HCT116 (cell line): ENCODE results near the gene TLE4. TPM values are rescaled to one million over a fixed set of nuclear protein-coding genes. Genes with fewer than 3 reads are reported as not detected.

Source experiments
- ATAC-seq: fragments of 200-7000 bp; cut with Tn5 transposase; 2 replicates; pipeline ENCODE4 v1.9.1; 2020; ENCODE audit warnings: mild to moderate bottlenecking, moderate library complexity
- BruUV-seq: library from RNA; stranded (reverse); fragments of 400-500 nt; replicated peaks from 2 replicates; lab custom pipeline; 2021; lab: Mats Ljungman, UMichigan
- CTCF ChIA-PET: fragments of 300-600 bp; sonication (Branson Sonifier 250); formaldehyde crosslinking; loops from one replicate; lab custom pipeline; 2021; ENCODE audit warnings: antibody characterized with exemption; lab: Charles Lee
- POLR2A ChIA-PET: fragments of 300-600, 350-600 bp; sonication (Branson Sonifier 250); formaldehyde crosslinking; loops from one replicate; lab custom pipeline; 2021; ENCODE audit warnings: antibody characterized with exemption; lab: Charles Lee
- RAD21 ChIA-PET, 2 experiments: fragments of 300-600 bp; sonication (Branson Sonifier 250); formaldehyde crosslinking; loops; one replicate each; lab custom pipeline; 2023; ENCODE audit warnings: low total read pairs in 2 of 2; ENCODE audit not compliant: uncharacterized antibody in 2 of 2, unreplicated experiment in 2 of 2, low non-redundant PET in 1 of 2; lab: Charles Lee
- DNase-seq: peaks from one replicate; pipeline ENCODE4 v3.0.0-alpha.2; 2010; ENCODE audit warnings: low read depth, low spot score
- H2AFZ ChIP-seq: fragments of 200-600 bp; shearing (Covaris generic), sonication (generic); 2 replicates; pipeline ENCODE4 v1.6.1; 2017; ENCODE audit warnings: low read depth, mixed run types, mixed read lengths, antibody characterized with exemption, low read length; ENCODE audit not compliant: poor library complexity, severe bottlenecking
- H3K27ac ChIP-seq: 2 replicates; pipeline ENCODE4 v1.5.1; 2012; ENCODE audit warnings: low read depth, low read length
- H3K27me3 ChIP-seq: fragments of 200-600 bp; sonication (generic); 2 replicates; pipeline ENCODE4 v1.6.1; 2016; ENCODE audit warnings: mixed run types, low read length, mixed read lengths; ENCODE audit not compliant: insufficient read depth
- H3K36me3 ChIP-seq, 2 experiments: fragments of 200-500 bp in 1 of 2; fragments of 200-600 bp in 1 of 2; sonication (Bioruptor generic) in 1 of 2; sonication (generic) in 1 of 2; 2 replicates each; pipeline versions ENCODE4 v1.5.1 to v1.6.1; 2014 to 2016; ENCODE audit warnings: low read length in 2 of 2, inconsistent platforms in 1 of 2, mixed read lengths in 1 of 2, mixed run types in 1 of 2; ENCODE audit not compliant: insufficient read depth in 2 of 2, control insufficient read depth in 1 of 2
- H3K4me1 ChIP-seq, 2 experiments: fragments of 200-600 bp in 1 of 2; sonication (generic) in 1 of 2; 2 replicates each; pipeline versions ENCODE4 v1.5.1 to v1.6.1; 2012 to 2017; ENCODE audit warnings: low read length in 2 of 2, inconsistent platforms in 1 of 2, mild to moderate bottlenecking in 1 of 2, mixed read lengths in 1 of 2, mixed run types in 1 of 2, moderate library complexity in 1 of 2; ENCODE audit not compliant: insufficient read depth in 2 of 2, control insufficient read depth in 1 of 2
- H3K4me2 ChIP-seq: fragments of 200-600 bp; sonication (generic); 2 replicates; pipeline ENCODE4 v1.6.1; 2017; ENCODE audit warnings: mixed run types, low read length, mixed read lengths
- H3K4me3 ChIP-seq, 2 experiments: fragments of 200-600 bp in 1 of 2; sonication (generic) in 1 of 2; replicated peaks in 1 of 2; 2 replicates each; pipeline ENCODE4 v1.5.1; 2011 to 2016; ENCODE audit warnings: low read length in 2 of 2, control low read depth in 1 of 2, low read depth in 1 of 2, mild to moderate bottlenecking in 1 of 2, mixed read lengths in 1 of 2, mixed run types in 1 of 2
- H3K79me2 ChIP-seq: fragments of 200-600 bp; sonication (generic); 2 replicates; pipeline ENCODE4 v1.6.1; 2017; ENCODE audit warnings: mild to moderate bottlenecking, mixed run types, low read length, moderate library complexity, mixed read lengths; ENCODE audit not compliant: insufficient read depth
- H3K9ac ChIP-seq: fragments of 200-600 bp; sonication (generic); 2 replicates; pipeline ENCODE4 v1.6.1; 2016; ENCODE audit warnings: low read length, mixed read lengths
- H3K9me2 ChIP-seq: fragments of 200-600 bp; sonication (generic), shearing (Covaris generic); 2 replicates; pipeline ENCODE4 v1.6.1; 2017; ENCODE audit warnings: mixed run types, mild to moderate bottlenecking, moderate library complexity; ENCODE audit not compliant: insufficient read depth
- H3K9me3 ChIP-seq, 2 experiments: fragments of 200-500 bp in 1 of 2; fragments of 200-600 bp in 1 of 2; sonication (Bioruptor generic) in 1 of 2; sonication (generic) in 1 of 2; 2 replicates each; pipeline ENCODE4 v1.6.1; 2014 to 2017; ENCODE audit warnings: low read length in 2 of 2, mixed read lengths in 2 of 2, inconsistent platforms in 1 of 2, low read depth in 1 of 2, mild to moderate bottlenecking in 1 of 2, mixed run types in 1 of 2, moderate library complexity in 1 of 2; ENCODE audit not compliant: control insufficient read depth in 1 of 2, insufficient read depth in 1 of 2
- H4K20me1 ChIP-seq: fragments of 200-600 bp; sonication (generic), shearing (Covaris generic); 2 replicates; pipeline ENCODE4 v1.6.1; 2017; ENCODE audit warnings: mixed run types, mild to moderate bottlenecking, moderate library complexity; ENCODE audit not compliant: insufficient read depth
- CBX3 ChIP-seq: IDR thresholded peaks from 2 replicates; pipeline ENCODE4 v1.6.1; 2012; ENCODE audit warnings: low read depth
- CEBPB ChIP-seq: IDR thresholded peaks from 2 replicates; pipeline ENCODE4 v1.6.1; 2012; ENCODE audit warnings: low read depth
- ELF1 ChIP-seq: IDR thresholded peaks from 2 replicates; pipeline ENCODE4 v1.6.1; 2012; ENCODE audit warnings: low read depth, borderline replicate concordance
- POLR2A ChIP-seq: IDR thresholded peaks from 2 replicates; pipeline ENCODE4 v1.7.0; 2011; ENCODE audit warnings: borderline replicate concordance; ENCODE audit not compliant: insufficient read depth, insufficient read length; ENCODE audit errors: extremely low read depth
- RAD21 ChIP-seq: IDR thresholded peaks from 2 replicates; pipeline ENCODE4 v1.6.1; 2012; ENCODE audit warnings: low read depth, mild to moderate bottlenecking
- SP1 ChIP-seq: IDR thresholded peaks from 2 replicates; pipeline ENCODE4 v1.6.1; 2012; ENCODE audit warnings: low read depth
- SRF ChIP-seq: IDR thresholded peaks from 2 replicates; pipeline ENCODE4 v1.6.1; 2012; ENCODE audit warnings: low read depth
- TCF7L2 ChIP-seq: IDR thresholded peaks from 2 replicates; pipeline ENCODE4 v1.7.0; 2011; ENCODE audit warnings: borderline replicate concordance, inconsistent platforms; ENCODE audit not compliant: insufficient read depth, insufficient read length; ENCODE audit errors: extremely low read depth
- YY1 ChIP-seq: IDR thresholded peaks from 2 replicates; pipeline ENCODE4 v1.6.1; 2011; ENCODE audit warnings: low read length, low read depth, moderate library complexity, mild to moderate bottlenecking; ENCODE audit not compliant: insufficient replicate concordance; ENCODE audit errors: extremely low read depth
- ZFX ChIP-seq: fragments of 450-650 bp; IDR thresholded peaks from 2 replicates; pipeline ENCODE4 v1.6.1; 2017
- intact Hi-C: fragments of 100-400 bp; cut with micrococcal nuclease; formaldehyde crosslinking; loops from 2 replicates; pipeline ENCODE4 v1.10.0; 2022
- total RNA-seq: library from RNA; stranded (reverse); gene quantifications from one replicate; pipeline ENCODE4 v1.2.1, GENCODE V29; 2021; ENCODE audit not compliant: unreplicated experiment
- TF ChIP-seq, protein P1 (sequence below): IDR thresholded peaks from 2 replicates; pipeline ENCODE4 v1.6.1; 2012; ENCODE audit warnings: low read depth
- TF ChIP-seq, protein P2 (sequence below): IDR thresholded peaks from 2 replicates; pipeline ENCODE4 v1.6.1; 2011; ENCODE audit warnings: mild to moderate bottlenecking, low read length, moderate library complexity; ENCODE audit not compliant: insufficient replicate concordance; ENCODE audit errors: extremely low read depth
- TF ChIP-seq, protein P3 (sequence below), 3 experiments: fragments of 200-600 bp in 1 of 3; sonication (generic) in 1 of 3; IDR thresholded peaks in 2 of 3; conservative IDR thresholded peaks in 1 of 3; 2 replicates each; pipeline ENCODE4 v1.5.1; 2012 to 2017; ENCODE audit warnings: low read depth in 2 of 3, low read length in 2 of 3, antibody characterized with exemption in 1 of 3, borderline replicate concordance in 1 of 3, control low read depth in 1 of 3, mild to moderate bottlenecking in 1 of 3, mixed read lengths in 1 of 3, mixed run types in 1 of 3, moderate library complexity in 1 of 3; ENCODE audit not compliant: insufficient read depth in 1 of 3

TLE4 gene
- total RNA-seq, 1 experiment from 2014 or later, result 0.39 TPM

DNA sequence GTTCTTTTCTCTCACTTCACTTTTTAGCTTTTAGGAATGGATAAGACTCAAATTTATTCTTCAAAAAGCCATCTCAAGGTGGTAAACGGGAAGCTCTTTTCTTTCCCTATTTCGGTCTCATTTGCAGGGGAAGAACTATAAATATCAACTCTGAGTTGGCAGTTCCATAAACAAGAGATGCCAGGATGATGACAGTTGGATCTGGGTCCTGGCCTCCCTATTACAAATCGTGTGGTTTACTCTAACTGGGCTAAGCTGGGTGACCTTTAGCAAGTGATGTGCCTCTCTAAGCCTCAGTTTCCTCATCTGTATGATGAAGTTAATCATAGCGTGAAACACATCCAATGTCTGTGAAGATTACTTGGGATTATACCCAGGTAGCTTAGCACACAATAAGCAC, 44.2 kb downstream of the TLE4 start:
- H3K79me2 ChIP-seq, result no peaks in the 10 kb centered on the region
- no TSS peak for BruUV-seq
- ChIA-PET POLR2A (no interaction called here), CTCF (no interaction called here), RAD21 (no interaction called here)
- TF ChIP-seq SRF (no peak), RAD21 (no peak)
- no peaks in the 10 kb centered on the region for H3K27me3 ChIP-seq
- H3K4me1 ChIP-seq, result no peaks in the 10 kb centered on the region
- ATAC-seq, result no peak
- H3K9ac ChIP-seq, result no peak overlapping the region
- H3K9me2 ChIP-seq, result no peaks in the 10 kb centered on the region
- H3K27ac ChIP-seq, result no peak overlapping the region
- H2AFZ ChIP-seq, result no peak overlapping the region
- no peaks in the 10 kb centered on the region for H3K36me3 ChIP-seq
- no peak for DNase-seq
- intact Hi-C loops, result no loop called here
- peaks cover 3 to 24% of the 10 kb centered on the region in 2 experiments; a peak in 2 of 4 replicates for H3K9me3 ChIP-seq
- H4K20me1 ChIP-seq, result no peaks in the 10 kb centered on the region
- no peak overlapping the region for H3K4me2 ChIP-seq
- H3K4me3 ChIP-seq, result no peak overlapping the region

DNA sequence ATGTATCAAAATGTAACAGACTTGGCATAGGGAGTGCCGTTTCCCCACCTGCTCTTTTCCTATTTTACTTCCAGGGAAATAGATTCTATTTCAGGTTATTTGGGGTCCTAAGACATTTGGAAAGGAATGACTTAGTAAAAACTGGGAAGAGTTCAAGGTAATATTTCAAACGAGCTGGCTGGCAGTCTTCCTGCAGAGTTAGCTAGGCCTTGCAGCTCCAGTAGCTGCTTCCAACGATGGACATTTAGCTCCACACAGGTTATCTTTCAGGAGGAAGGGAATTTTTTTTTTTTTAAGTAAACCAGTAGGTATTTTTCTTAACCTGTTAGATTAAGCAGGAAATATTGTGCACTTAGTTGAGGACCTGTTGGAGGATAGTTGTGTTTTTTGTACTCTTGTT, 45.2 kb downstream of the TLE4 start:
- Histone ChIP-seq H3K79me2 (no peaks in the 10 kb centered on the region), H3K4me2 (no peak overlapping the region), H3K4me1 (no peaks in the 10 kb centered on the region), H3K36me3 (no peaks in the 10 kb centered on the region), H2AFZ (no peak overlapping the region), H3K9me2 (no peaks in the 10 kb centered on the region), H3K9ac (no peak overlapping the region), H3K27ac (no peak overlapping the region), H4K20me1 (no peaks in the 10 kb centered on the region), H3K9me3 (peaks cover 3 to 23% of the 10 kb centered on the region in 2 experiments; a peak in 2 of 4 replicates), H3K27me3 (no peaks in the 10 kb centered on the region), H3K4me3 (no peak overlapping the region)
- ATAC-seq, result no peak
- BruUV-seq, result no TSS peak
- intact Hi-C loops, result no loop called here
- ChIA-PET CTCF (no interaction called here), RAD21 (no interaction called here), POLR2A (no interaction called here)
- DNase-seq, result no peak
- no peak for TF ChIP-seq ZFX
- TF ChIP-seq CEBPB, result no peak
- no peak for TF ChIP-seq YY1
- TF ChIP-seq SRF, result no peak
- no peak for TF ChIP-seq POLR2A
- TF ChIP-seq CBX3, result no peak
- no peak for TF ChIP-seq TCF7L2
- TF ChIP-seq ELF1, result no peak
- TF ChIP-seq, protein P1, sequence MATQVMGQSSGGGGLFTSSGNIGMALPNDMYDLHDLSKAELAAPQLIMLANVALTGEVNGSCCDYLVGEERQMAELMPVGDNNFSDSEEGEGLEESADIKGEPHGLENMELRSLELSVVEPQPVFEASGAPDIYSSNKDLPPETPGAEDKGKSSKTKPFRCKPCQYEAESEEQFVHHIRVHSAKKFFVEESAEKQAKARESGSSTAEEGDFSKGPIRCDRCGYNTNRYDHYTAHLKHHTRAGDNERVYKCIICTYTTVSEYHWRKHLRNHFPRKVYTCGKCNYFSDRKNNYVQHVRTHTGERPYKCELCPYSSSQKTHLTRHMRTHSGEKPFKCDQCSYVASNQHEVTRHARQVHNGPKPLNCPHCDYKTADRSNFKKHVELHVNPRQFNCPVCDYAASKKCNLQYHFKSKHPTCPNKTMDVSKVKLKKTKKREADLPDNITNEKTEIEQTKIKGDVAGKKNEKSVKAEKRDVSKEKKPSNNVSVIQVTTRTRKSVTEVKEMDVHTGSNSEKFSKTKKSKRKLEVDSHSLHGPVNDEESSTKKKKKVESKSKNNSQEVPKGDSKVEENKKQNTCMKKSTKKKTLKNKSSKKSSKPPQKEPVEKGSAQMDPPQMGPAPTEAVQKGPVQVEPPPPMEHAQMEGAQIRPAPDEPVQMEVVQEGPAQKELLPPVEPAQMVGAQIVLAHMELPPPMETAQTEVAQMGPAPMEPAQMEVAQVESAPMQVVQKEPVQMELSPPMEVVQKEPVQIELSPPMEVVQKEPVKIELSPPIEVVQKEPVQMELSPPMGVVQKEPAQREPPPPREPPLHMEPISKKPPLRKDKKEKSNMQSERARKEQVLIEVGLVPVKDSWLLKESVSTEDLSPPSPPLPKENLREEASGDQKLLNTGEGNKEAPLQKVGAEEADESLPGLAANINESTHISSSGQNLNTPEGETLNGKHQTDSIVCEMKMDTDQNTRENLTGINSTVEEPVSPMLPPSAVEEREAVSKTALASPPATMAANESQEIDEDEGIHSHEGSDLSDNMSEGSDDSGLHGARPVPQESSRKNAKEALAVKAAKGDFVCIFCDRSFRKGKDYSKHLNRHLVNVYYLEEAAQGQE, result no peak
- TF ChIP-seq, protein P2, sequence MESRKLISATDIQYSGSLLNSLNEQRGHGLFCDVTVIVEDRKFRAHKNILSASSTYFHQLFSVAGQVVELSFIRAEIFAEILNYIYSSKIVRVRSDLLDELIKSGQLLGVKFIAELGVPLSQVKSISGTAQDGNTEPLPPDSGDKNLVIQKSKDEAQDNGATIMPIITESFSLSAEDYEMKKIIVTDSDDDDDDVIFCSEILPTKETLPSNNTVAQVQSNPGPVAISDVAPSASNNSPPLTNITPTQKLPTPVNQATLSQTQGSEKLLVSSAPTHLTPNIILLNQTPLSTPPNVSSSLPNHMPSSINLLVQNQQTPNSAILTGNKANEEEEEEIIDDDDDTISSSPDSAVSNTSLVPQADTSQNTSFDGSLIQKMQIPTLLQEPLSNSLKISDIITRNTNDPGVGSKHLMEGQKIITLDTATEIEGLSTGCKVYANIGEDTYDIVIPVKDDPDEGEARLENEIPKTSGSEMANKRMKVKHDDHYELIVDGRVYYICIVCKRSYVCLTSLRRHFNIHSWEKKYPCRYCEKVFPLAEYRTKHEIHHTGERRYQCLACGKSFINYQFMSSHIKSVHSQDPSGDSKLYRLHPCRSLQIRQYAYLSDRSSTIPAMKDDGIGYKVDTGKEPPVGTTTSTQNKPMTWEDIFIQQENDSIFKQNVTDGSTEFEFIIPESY, result no peak
- TF ChIP-seq, protein P3, sequence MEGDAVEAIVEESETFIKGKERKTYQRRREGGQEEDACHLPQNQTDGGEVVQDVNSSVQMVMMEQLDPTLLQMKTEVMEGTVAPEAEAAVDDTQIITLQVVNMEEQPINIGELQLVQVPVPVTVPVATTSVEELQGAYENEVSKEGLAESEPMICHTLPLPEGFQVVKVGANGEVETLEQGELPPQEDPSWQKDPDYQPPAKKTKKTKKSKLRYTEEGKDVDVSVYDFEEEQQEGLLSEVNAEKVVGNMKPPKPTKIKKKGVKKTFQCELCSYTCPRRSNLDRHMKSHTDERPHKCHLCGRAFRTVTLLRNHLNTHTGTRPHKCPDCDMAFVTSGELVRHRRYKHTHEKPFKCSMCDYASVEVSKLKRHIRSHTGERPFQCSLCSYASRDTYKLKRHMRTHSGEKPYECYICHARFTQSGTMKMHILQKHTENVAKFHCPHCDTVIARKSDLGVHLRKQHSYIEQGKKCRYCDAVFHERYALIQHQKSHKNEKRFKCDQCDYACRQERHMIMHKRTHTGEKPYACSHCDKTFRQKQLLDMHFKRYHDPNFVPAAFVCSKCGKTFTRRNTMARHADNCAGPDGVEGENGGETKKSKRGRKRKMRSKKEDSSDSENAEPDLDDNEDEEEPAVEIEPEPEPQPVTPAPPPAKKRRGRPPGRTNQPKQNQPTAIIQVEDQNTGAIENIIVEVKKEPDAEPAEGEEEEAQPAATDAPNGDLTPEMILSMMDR (IDR thresholded peaks at IDR 0.05 in 2 of 3, conservative IDR thresholded peaks at IDR 0.05 in 1 of 3; ENCODE audit: borderline replicate concordance in 1 of 3, insufficient read depth in 1 of 3, low read depth in 2 of 3, low read length in 2 of 3), result no peak
- TF ChIP-seq RAD21, result no peak
- TF ChIP-seq SP1, result no peak
